ENCODE results near the gene RIMKLA. TPM values are rescaled to one million over a fixed set of nuclear protein-coding genes. Genes with fewer than 3 reads are reported as not detected.

Gene RIMKLA
- total and polyA plus RNA-seq, 10 of the 15 experiments (the other 5 are each of a cell fraction or from before 2014, with no cell fraction given), result 0.01 to 0.52 (median 0.08) TPM

DNA sequence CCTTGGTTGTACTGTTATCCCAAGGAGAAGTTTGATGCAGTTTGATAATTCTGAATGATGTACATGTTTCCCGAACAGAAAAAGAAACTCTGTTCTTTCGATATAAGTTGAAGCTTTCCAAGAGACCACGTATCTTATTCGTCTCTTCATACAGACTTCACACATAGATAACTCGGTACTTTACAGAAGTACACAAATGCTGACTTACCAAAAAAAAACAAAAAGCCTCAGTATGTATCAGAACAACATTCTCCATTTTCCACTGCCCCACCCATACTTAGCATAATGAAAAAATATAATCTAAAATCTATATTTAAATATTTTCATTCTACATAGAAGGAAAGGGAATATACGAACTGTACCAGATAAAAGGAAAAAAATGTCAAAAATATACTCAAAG is 47.7 kb upstream of the RIMKLA start:
- Histone ChIP-seq H3K27ac (ENCODE audit: control insufficient read depth, insufficient read depth) (peak overlapping the region; percentile 85; the same call in 1 of the 2 replicates), H3K9ac (ENCODE audit: control insufficient read depth, insufficient read depth, low read length) (no peak overlapping the region; the same call in 1 of the 2 replicates), H3K4me1 (ENCODE audit: control insufficient read depth, insufficient read depth, low read length) (no peaks in the 10 kb centered on the region), H3K4me2 (ENCODE audit: control insufficient read depth, insufficient read depth) (peak overlapping the region; percentile 88), H3K27me3 (replicated peaks in 1 of 2; ENCODE audit: control insufficient read depth in 2 of 2, insufficient read depth in 2 of 2, low read length in 1 of 2) (no peaks in the 10 kb centered on the region), H3K4me3 (peak overlapping the region; percentile 92), H4K20me1 (ENCODE audit: control insufficient read depth, insufficient read depth) (no peaks in the 10 kb centered on the region), H3K9me3 (replicated peaks; ENCODE audit: control insufficient read depth, insufficient read depth, low read length) (no peaks in the 10 kb centered on the region; the same call in 1 of the 3 replicates), H3K36me3 (ENCODE audit: control insufficient read depth in 2 of 2, insufficient read depth in 2 of 2, low read length in 1 of 2) (no peaks in the 10 kb centered on the region; a peak in 1 of 4 replicates), H2AFZ (ENCODE audit: control insufficient read depth, low read depth, low read length) (no peak overlapping the region), H3K79me2 (ENCODE audit: control insufficient read depth, insufficient read depth, low read length) (peaks cover 84% of the 10 kb centered on the region)
- DNase-seq (ENCODE audit: low read depth, low spot score), result no peak
- 75% methylated on average over 6 of the region's 6 CpGs for WGBS (ENCODE audit: insufficient coverage, insufficient replicate concordance, low lambda C conversion rate, missing lambda C conversion rate)
- TF ChIP-seq RCOR1 (conservative IDR thresholded peaks at IDR 0.05; ENCODE audit: low read depth, low read length) (no peak), ZZZ3 (IDR thresholded peaks at IDR 0.05; ENCODE audit: control insufficient read depth, insufficient read length, low read depth) (no peak), JUNB (IDR thresholded peaks at IDR 0.05) (no peak), SMAD5 (IDR thresholded peaks at IDR 0.05; ENCODE audit: low read depth) (no peak), STAT1 (conservative IDR thresholded peaks at IDR 0.05) (no peak), E2F4 (IDR thresholded peaks at IDR 0.05; ENCODE audit: low read depth, low read length) (no peak)
- TF ChIP-seq, protein P1, sequence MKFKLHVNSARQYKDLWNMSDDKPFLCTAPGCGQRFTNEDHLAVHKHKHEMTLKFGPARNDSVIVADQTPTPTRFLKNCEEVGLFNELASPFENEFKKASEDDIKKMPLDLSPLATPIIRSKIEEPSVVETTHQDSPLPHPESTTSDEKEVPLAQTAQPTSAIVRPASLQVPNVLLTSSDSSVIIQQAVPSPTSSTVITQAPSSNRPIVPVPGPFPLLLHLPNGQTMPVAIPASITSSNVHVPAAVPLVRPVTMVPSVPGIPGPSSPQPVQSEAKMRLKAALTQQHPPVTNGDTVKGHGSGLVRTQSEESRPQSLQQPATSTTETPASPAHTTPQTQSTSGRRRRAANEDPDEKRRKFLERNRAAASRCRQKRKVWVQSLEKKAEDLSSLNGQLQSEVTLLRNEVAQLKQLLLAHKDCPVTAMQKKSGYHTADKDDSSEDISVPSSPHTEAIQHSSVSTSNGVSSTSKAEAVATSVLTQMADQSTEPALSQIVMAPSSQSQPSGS (IDR thresholded peaks at IDR 0.05; ENCODE audit: low read length), result no peak
- no peak for ATAC-seq
- CTCF ChIA-PET, result interaction anchor here (0.8 to 3.3 kb wide), 3 partner anchors 155 to 158 kb away, joined by 3 to 15 read pairs (median 7); no protein-coding TSS in a partner anchor
- SMC1A ChIA-PET (ENCODE audit: uncharacterized antibody, unreplicated experiment), result interaction anchor here (1.0 to 2.8 kb wide), 5 partner anchors 12 to 160 kb away, joined by 3 to 10 read pairs (median 4); no protein-coding TSS in a partner anchor
- no TSS peak for BruUV-seq (replicated peaks)
- POLR2A ChIA-PET, result interaction anchor here (1.3 kb wide), 1 partner anchor 434 kb away, joined by 5 read pairs; the partner anchor contains the start of genes C1orf50 and P3H1
- FAIRE-seq, result no peak
- RAD21 ChIA-PET (ENCODE audit: unreplicated experiment), result interaction anchor here (0.9 to 1.4 kb wide), 2 partner anchors 11 to 16 kb away, joined by 3 to 4 read pairs; no protein-coding TSS in a partner anchor
- in situ Hi-C loops (cut with MboI) (no loop called here), intact Hi-C loops (cut with micrococcal nuclease; ENCODE audit: unreplicated experiment) (loop anchor here (5.0 kb wide), 1 partner anchor 141 kb away; no protein-coding TSS in a partner anchor)

All from GM12878 (cell line).